ENCODE results near the gene EFCAB12.

- TF ChIP-seq, protein P1, sequence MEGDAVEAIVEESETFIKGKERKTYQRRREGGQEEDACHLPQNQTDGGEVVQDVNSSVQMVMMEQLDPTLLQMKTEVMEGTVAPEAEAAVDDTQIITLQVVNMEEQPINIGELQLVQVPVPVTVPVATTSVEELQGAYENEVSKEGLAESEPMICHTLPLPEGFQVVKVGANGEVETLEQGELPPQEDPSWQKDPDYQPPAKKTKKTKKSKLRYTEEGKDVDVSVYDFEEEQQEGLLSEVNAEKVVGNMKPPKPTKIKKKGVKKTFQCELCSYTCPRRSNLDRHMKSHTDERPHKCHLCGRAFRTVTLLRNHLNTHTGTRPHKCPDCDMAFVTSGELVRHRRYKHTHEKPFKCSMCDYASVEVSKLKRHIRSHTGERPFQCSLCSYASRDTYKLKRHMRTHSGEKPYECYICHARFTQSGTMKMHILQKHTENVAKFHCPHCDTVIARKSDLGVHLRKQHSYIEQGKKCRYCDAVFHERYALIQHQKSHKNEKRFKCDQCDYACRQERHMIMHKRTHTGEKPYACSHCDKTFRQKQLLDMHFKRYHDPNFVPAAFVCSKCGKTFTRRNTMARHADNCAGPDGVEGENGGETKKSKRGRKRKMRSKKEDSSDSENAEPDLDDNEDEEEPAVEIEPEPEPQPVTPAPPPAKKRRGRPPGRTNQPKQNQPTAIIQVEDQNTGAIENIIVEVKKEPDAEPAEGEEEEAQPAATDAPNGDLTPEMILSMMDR (IDR thresholded peaks at IDR 0.05), result no peak
- no peak for TF ChIP-seq EZH2 (IDR thresholded peaks at IDR 0.05)
These were observed 9.0 kb downstream of the EFCAB12 start for GRCh38 chr3:129419476-129419875.

Data from neural progenitor cell (in vitro differentiated cells).